Astrocyte of the spinal cord (primary cell): Measurements from ENCODE around the gene ARL6IP1.
"Not testable (repeated sequence)": the region's sequence is repeated elsewhere in the genome, so short reads cannot be mapped to it uniquely, and the experiment has no call there.

Experiments used
- DNase-seq: peaks from one replicate; pipeline ENCODE4 v3.0.0; 2011; ENCODE audit warnings: low read depth, low spot score
- H3K4me3 ChIP-seq: 2 replicates; pipeline ENCODE4 v1.5.1; 2011; ENCODE audit warnings: low read depth, mild to moderate bottlenecking, low read length, moderate library complexity
- in situ Hi-C: cut with HindIII; loops from 2 replicates; pipeline ENCODE4 v1.10.0; 2017; ENCODE audit warnings: low sequenced_read_pairs
- TF ChIP-seq, protein P1 (sequence below): IDR thresholded peaks from 2 replicates; pipeline ENCODE4 v1.5.1; 2012; ENCODE audit warnings: low read depth, mild to moderate bottlenecking, low read length, inconsistent platforms

Gene ARL6IP1

DNA sequence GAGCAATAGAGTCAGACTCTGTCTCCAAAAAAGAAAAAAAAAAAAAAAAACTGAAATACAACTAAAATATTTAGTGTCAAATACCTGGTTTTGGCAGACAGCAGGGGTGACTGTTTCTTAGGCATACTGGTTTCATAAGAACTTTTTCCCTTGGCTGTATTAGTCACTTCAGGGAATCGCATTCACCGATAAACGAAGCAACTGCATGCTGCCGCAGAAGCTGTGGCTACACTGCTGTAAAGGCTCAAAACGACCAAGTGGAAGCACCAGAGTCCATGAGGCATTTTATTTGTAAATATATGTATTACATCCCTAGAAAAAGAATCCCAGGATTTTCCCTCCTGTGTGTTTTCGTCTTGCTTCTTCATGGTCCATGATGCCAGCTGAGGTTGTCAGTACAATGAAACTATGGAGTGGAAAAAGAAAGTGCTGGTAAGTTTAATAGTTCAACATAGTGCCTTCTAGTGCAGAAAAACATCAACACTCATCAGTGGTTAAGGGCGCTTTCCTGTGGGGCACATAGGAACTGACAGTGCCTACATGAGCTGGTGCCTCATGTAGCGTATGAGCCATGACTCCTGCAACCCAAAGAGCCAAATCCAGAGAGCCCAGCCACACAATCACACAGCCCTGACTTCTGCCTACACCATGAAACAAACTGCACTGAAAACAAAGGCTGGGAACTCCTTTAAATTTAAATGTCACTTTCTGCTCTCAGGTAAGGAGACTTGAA, 18.5 kb downstream of the ARL6IP1 start:
- in situ Hi-C loops, result no loop called here
- TF ChIP-seq, protein P1, sequence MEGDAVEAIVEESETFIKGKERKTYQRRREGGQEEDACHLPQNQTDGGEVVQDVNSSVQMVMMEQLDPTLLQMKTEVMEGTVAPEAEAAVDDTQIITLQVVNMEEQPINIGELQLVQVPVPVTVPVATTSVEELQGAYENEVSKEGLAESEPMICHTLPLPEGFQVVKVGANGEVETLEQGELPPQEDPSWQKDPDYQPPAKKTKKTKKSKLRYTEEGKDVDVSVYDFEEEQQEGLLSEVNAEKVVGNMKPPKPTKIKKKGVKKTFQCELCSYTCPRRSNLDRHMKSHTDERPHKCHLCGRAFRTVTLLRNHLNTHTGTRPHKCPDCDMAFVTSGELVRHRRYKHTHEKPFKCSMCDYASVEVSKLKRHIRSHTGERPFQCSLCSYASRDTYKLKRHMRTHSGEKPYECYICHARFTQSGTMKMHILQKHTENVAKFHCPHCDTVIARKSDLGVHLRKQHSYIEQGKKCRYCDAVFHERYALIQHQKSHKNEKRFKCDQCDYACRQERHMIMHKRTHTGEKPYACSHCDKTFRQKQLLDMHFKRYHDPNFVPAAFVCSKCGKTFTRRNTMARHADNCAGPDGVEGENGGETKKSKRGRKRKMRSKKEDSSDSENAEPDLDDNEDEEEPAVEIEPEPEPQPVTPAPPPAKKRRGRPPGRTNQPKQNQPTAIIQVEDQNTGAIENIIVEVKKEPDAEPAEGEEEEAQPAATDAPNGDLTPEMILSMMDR, result no peak
- no peak for DNase-seq
- no peak overlapping the region for H3K4me3 ChIP-seq

DNA sequence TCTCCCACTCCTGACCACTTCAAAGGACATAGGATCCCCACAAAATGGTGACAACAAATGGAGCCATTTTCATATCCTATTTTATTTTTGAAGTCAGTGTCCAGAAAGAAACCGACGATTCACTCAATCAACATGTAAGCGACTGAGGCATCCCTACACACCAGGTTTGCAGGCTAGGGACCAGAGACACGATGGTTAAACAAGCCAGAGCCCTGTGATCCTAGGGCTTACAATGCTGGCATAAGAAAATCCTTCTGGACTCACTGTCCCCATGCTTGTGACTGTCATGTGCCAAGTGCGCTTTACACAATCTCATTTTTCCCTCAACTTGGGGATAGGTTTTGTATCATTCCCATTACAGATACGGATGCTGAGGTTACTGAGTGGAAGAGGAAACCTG, 20.1 kb downstream of the ARL6IP1 start:
- DNase-seq, in situ Hi-C loops, H3K4me3 ChIP-seq: not testable (repeated sequence)

DNA sequence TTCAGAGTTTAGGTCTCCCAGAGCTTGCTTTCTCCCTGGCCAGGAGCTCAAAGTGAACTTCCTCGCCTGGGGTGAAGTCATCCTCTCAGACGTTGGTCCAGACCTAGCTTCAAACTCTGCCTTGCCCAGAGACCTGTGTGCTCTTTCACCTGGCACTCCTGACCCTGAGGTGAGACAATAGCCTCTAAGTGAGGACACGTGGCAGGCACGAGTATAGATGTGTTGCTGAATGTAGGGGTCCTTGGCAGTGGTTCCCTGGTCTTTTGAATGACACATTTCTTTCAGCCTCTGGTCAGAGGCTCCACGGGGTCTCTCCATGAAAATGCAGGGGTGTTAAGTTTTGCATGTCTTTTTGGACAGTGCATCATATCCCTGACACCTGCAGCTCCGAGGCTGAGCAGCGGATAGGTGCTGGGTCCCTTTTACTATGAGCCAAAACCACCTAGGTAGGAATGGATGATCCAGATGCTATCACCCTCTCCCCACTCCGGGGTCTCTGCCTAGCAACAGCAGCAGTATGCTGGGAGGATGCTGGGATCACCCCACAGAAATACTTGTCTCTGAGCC, 20.8 kb downstream of the ARL6IP1 start:
- H3K4me3 ChIP-seq, DNase-seq, in situ Hi-C loops: not testable (repeated sequence)

DNA sequence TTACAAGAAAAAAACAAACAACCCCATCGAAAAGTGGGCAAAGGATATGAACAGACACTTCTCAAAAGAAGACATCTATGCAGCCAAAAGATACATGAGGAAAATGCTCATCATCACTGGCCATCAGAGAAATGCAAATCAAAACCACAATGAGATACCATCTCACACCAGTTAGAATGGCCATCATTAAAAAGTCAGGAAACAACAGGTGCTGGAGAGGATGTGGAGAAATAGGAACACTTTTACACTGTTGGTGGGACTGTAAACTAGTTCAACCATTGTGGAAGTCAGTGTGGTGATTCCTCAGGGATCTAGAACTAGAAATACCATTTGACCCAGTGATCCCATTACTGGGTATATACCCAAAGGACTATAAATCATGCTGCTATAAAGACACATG, 23.7 kb downstream of the ARL6IP1 start:
- DNase-seq, H3K4me3 ChIP-seq, in situ Hi-C loops: not testable (repeated sequence)

DNA sequence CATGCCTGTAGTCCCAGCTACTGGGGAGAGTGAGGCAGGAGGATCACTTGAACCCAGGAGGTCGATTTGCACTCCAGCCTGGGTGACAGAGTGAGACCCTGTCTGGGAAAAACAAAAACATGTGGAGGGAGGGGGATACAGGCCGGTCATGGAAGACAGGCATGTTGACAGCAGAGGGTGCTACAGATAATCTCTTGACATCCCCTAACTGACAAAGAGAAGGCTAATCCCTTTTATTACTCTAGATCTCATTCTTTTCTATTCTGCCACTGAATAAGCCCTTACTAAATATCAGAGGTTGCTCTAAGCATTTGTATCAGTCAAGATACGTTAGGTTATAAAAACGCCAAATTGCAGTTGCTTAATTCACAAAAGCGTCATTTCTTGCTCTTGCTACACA, 25.0 kb downstream of the ARL6IP1 start:
- in situ Hi-C loops, H3K4me3 ChIP-seq, DNase-seq: not testable (repeated sequence)

DNA sequence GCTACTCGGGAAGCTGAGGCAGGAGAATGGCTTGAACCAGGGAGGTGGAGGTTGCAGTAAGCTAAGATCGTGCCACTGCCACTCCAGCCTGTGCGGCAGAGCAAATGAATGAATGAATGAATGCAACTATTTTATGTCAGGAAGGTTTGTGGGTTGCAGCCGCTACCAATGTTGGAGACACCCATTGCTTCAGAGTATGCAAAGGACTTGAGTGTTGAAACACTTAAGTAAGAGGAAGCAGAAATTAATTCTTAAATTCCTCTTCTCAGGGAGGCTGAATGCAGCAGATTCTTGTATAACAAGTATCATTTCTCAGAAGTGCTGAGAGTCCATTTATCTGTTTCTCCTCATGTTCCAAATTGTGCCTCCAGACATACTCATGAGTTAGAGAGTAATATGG, 26.7 kb downstream of the ARL6IP1 start:
- H3K4me3 ChIP-seq, DNase-seq, in situ Hi-C loops: not testable (repeated sequence)

DNA sequence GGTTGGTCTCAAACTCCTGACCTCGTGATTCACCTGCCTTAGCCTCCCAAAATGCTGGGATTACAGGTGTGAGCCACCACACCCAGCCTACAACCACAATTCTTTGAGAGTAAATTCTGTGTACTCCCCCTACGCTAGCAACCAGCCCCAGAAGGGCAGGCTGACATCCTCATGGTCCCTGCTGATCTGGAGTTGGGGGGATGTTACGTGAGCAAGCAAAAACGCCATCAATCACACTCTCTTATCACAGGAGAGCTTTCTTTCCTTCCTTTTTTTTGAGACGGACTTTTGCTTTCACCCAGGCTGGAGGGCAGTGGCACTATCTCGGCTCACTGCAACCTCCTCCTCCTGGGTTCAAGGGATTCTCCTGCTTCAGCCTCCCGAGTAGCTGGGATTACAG, 29.2 kb downstream of the ARL6IP1 start:
- in situ Hi-C loops, H3K4me3 ChIP-seq, DNase-seq: not testable (repeated sequence)

DNA sequence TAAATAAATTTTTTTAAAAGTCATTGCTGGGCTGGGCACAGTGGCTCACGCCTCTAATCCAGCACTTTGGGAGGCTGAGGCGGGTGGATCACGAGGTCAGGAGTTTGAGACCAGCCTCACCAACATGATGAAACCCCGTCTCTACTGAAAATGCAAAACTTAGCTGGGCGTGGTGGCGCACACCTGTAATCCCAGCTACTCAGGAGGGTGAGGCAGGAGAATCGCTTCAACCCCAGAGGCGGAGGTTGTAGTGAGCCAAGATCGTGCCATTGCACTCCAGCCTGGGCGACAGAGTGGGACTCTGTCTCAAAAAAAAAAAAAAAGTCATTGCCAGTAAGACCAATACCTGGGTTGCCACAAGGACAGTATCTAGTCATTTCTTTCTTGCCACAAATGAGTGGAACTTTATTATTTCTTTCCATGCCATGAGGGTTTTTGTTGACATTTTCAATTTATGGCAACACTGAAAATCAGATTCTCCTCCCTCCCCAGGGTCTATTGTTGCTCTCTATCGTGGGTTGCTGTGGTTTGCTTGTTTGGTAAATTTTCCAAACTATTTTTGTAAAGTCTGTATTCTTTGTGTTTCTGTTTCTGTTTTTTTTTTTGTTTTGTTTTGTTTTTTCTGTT, 30.9 kb downstream of the ARL6IP1 start:
- in situ Hi-C loops, H3K4me3 ChIP-seq, DNase-seq: not testable (repeated sequence)

DNA sequence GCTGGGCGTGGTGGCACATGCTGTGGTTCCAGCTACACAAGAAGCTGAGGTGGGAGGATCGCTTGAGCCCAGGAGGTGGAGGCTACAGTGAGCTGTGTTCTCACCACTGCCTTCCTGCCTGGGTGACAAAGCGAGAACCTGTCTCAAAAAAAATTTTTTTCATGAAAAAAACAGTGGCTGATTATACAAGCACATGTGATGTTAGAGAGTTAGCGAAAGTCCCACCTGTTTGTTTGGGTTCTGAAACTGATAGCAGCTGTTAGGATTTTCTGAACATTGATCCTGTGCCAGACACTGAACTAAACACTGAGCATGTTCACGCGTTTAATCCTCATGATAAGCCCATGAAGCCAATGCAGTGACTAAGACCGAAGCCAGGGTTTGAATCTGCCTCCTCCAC, 34.1 kb downstream of the ARL6IP1 start:
- DNase-seq, in situ Hi-C loops, H3K4me3 ChIP-seq: not testable (repeated sequence)

DNA sequence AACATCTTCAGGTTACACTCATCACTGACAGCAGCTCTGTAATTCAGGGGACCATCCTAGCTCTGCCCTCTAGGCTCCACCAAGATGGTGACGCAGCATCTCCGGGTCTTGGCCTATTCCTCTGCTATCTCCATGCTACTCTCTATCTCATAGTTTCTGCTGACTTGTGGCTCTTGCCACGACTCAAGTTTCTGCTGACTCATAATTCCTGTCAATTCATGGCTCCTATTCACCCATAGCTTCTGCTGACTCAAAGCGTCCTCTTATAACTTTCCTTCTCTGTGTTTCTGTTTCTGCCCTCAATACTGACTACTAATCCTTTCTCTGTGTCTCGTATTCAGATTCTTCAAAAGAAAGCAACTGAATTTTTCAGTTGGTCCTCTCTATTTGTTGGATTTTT, 38.6 kb downstream of the ARL6IP1 start:
- DNase-seq, in situ Hi-C loops: not testable (repeated sequence)

DNA sequence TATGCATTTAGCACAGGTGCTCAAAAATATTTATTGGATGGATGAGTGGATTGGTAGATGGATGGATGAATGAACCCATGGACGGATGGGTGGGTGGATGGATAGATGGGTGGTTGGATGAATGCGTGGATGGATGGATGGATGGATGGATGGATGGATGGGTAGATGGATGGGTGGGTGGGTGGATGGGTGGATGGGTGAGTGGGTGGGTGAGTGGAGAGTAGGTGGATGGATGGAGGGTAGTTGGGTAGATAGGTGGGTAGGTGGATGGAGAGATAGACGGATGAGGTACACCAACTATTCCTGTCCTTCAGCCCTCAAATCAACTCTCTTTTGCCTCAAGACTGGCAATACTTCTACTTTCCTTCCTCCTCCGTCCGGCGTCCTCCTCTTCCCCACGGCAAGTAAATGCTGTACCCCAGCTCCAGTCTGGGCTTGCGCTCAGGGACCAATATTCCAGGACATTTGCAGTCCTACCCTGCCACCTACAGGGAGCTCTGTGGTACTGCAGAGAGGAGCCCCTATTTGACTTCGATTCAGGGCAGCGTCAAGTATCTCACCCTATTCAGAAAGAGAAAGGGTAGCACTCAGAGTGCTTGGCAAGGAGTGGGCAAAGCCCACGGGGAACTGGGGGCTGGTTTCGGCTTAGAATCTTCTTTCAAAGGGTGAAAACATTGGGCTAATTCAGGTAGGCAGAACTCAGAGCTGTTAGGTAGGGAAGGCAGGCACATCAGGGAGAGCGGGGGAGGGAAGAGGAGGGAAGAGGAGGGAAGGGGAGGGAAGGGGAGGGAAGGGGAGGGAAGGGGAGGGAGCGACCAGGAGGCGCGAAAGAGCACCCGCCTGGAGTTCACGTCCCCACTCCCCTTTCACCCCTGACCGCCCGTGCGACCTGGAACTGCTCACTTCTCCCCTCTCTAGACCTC, 41.5 kb downstream of the ARL6IP1 start:
- H3K4me3 ChIP-seq, DNase-seq, in situ Hi-C loops: not testable (repeated sequence)
- TF ChIP-seq, protein P1, result peak; percentile 51

More for the DNA sequence above, 38.6 kb downstream of the ARL6IP1 start:
- H3K4me3 ChIP-seq, result not testable (repeated sequence)

DNA sequence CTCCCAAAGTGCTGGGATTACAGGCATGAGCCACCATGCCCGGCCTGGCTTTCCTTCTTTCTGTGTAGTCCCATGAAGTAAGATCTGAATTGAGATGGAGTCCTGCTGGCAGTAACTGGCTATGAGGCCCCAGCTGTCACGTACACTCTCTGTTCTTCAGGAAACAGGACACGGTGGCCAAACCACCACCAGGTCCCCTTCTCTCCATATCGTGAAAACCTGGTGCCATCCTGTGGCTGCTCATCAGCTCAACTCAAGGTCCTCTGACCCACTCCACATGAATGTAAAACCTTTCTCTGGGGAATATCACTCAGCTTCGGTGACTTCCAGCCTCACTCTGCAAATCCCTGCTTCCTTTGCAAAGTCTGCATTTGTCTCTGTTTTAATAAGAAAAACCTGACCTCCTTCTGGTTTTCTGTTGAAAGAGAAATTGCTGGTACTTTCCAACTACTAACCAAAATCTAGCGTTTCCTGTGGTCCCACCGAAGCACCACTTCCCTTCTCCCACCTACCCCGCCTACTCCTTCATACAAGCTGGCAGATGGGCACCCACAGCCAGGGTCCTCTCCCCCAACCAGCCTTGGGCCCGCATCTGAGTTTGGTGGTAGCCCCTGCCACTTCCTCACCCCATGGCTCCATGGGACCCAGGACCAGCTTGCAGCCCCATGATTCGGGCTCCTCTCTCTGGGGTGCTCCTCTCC, 43.2 kb downstream of the ARL6IP1 start:
- in situ Hi-C loops, H3K4me3 ChIP-seq, DNase-seq: not testable (repeated sequence)

DNA sequence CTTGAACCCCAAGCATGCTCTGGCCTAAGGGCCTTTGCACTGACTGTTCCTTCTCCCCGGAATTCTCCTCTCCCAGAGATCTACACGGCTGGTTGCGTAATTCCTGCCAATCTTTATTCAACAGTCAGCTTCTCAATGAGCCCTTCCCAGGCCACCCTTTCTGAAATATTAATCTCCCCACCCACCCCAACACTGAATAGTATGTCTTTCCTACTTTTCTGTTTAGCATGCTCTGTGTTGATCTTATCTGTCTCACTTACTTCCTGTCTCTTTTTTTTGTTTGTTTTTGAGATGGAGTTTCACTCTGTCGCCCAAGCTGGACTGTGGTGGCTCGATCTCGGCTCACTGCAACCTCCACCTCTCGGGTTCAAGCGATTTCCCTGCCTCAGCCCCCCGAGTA, 44.7 kb downstream of the ARL6IP1 start:
- in situ Hi-C loops, DNase-seq, H3K4me3 ChIP-seq: not testable (repeated sequence)

DNA sequence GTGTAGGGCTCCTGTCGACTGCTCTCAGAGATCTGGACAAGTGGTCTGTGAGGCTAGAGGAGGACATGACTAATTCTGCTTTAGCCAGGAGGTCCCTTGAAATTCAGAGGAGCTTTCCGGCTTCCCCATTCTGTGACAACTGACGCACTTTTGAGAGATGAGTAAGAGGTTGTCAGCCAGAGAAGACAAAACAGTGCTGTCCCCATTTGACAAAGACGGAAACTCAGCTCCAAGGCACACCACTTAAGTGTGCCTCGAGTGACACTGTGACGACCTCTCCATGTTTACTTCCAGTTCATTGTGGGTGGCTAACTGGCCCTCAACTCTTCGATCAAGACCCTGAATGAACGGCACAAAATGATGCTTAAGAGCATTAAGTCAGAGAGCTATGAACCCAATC, 58.5 kb downstream of the ARL6IP1 start:
- DNase-seq, H3K4me3 ChIP-seq, in situ Hi-C loops: not testable (repeated sequence)
